H1 (cell line): ENCODE measurements around the gene SNU13. TPM values are rescaled to one million over a fixed set of nuclear protein-coding genes. Genes with fewer than 3 reads are reported as not detected.
A peak's percentile ranks its signal among the peaks of the same experiment; 100 is the strongest.

Experiments
- BCL11A ChIP-seq, 2 experiments: IDR thresholded peaks; one replicate each; pipeline ENCODE4 v1.6.1; 2011; ENCODE audit warnings: low read depth in 2 of 2, low read length in 2 of 2, mild to moderate bottlenecking in 2 of 2
- CBX5 ChIP-seq: fragments of 300-800, 300-1000 bp; sonication (generic); IDR thresholded peaks from 2 replicates; pipeline ENCODE4 v1.7.1; 2016; ENCODE audit warnings: antibody characterized with exemption, low read length, low read depth
- CTBP2 ChIP-seq: IDR thresholded peaks from 2 replicates; pipeline ENCODE4 v1.7.0; 2011; ENCODE audit warnings: borderline replicate concordance, mild to moderate bottlenecking, moderate library complexity, mixed read lengths, low read length; ENCODE audit not compliant: insufficient read depth, insufficient read length
- EGR1 ChIP-seq: IDR thresholded peaks from 2 replicates; pipeline ENCODE4 v1.6.1; 2011; ENCODE audit warnings: low read depth, low read length, borderline replicate concordance
- EP300 ChIP-seq, 2 experiments: IDR thresholded peaks; 1 replicate in 1 of 2; 2 replicates in 1 of 2; pipeline ENCODE4 v1.6.1; 2011 to 2012; ENCODE audit warnings: low read depth in 2 of 2, low read length in 2 of 2, mild to moderate bottlenecking in 2 of 2, borderline replicate concordance in 1 of 2, inconsistent platforms in 1 of 2, moderate library complexity in 1 of 2
- EZH2 ChIP-seq: fragments of 200-600 bp; sonication (generic); IDR thresholded peaks from 2 replicates; pipeline ENCODE4 v1.7.1; 2012; ENCODE audit warnings: low read depth, mild to moderate bottlenecking, moderate library complexity, low read length, inconsistent platforms; ENCODE audit not compliant: severe bottlenecking
- JUN ChIP-seq: IDR thresholded peaks from 2 replicates; pipeline ENCODE4 v1.6.1; 2011; ENCODE audit warnings: low read depth, mild to moderate bottlenecking, improper control_type of control experiment, low read length
- NANOG ChIP-seq: IDR thresholded peaks from 2 replicates; pipeline ENCODE4 v1.6.1; 2011; ENCODE audit warnings: low read length, low read depth, mild to moderate bottlenecking, inconsistent platforms; ENCODE audit not compliant: insufficient read depth, poor library complexity, severe bottlenecking
- NRF1 ChIP-seq: IDR thresholded peaks from 2 replicates; pipeline ENCODE4 v1.6.1; 2011; ENCODE audit warnings: mild to moderate bottlenecking, low read depth, low read length, improper control_type of control experiment
- POLR2AphosphoS5 ChIP-seq: IDR thresholded peaks from 2 replicates; pipeline ENCODE4 v1.6.1; 2011; ENCODE audit warnings: low read depth, low read length
- RAD21 ChIP-seq, 2 experiments: IDR thresholded peaks in 1 of 2; conservative IDR thresholded peaks in 1 of 2; 2 replicates each; pipeline ENCODE4 v1.6.1; 2011; ENCODE audit warnings: low read depth in 2 of 2, low read length in 2 of 2, improper control_type of control experiment in 1 of 2, inconsistent platforms in 1 of 2, mild to moderate bottlenecking in 1 of 2, moderate library complexity in 1 of 2
- RFX5 ChIP-seq: IDR thresholded peaks from 2 replicates; pipeline ENCODE4 v1.6.1; 2011; ENCODE audit warnings: low read depth, low read length, improper control_type of control experiment, borderline replicate concordance
- RNF2 ChIP-seq: fragments of 200-900, 300-1000 bp; sonication (generic); IDR thresholded peaks from 2 replicates; pipeline ENCODE4 v1.7.1; 2016; ENCODE audit warnings: borderline replicate concordance, low read depth, mild to moderate bottlenecking, antibody characterized with exemption, low read length; ENCODE audit not compliant: poor library complexity, severe bottlenecking; ENCODE audit errors: missing control alignments
- SAP30 ChIP-seq: fragments of 300-600 bp; sonication (generic); IDR thresholded peaks from 2 replicates; pipeline ENCODE4 v1.7.1; 2012; ENCODE audit warnings: low read length, moderate library complexity, mild to moderate bottlenecking, inconsistent platforms; ENCODE audit not compliant: insufficient read depth, insufficient replicate concordance
- SIN3A ChIP-seq, 2 experiments: IDR thresholded peaks in 1 of 2; conservative IDR thresholded peaks in 1 of 2; 2 replicates each; pipeline ENCODE4 v1.6.1; 2011 to 2012; ENCODE audit warnings: low read length in 2 of 2, improper control_type of control experiment in 1 of 2, low read depth in 1 of 2, mild to moderate bottlenecking in 1 of 2
- SIX5 ChIP-seq: IDR thresholded peaks from 2 replicates; pipeline ENCODE4 v1.6.1; 2011; ENCODE audit warnings: mild to moderate bottlenecking, low read depth, low read length
- SP2 ChIP-seq: IDR thresholded peaks from 2 replicates; pipeline ENCODE4 v1.6.1; 2012; ENCODE audit warnings: mild to moderate bottlenecking, low read length, inconsistent platforms
- SUZ12 ChIP-seq: fragments of 200-600 bp; sonication (generic); IDR thresholded peaks from 2 replicates; pipeline ENCODE4 v1.6.1; 2012; ENCODE audit warnings: mild to moderate bottlenecking, inconsistent platforms, low read length, moderate library complexity, mixed read lengths
- USF2 ChIP-seq: IDR thresholded peaks from 2 replicates; pipeline ENCODE4 v1.6.1; 2011; ENCODE audit warnings: low read length, improper control_type of control experiment
- polyA plus RNA-seq, 7 experiments: library from polyadenylated mRNA; depleted of rRNA in 3 of 7; stranded (reverse) in 5 of 7; unstranded in 2 of 7; fragments of >200 nt in 5 of 7; fragments of 200-250 nt in 2 of 7; gene quantifications; 1 replicate in 5 of 7; 2 replicates in 1 of 7; 4 replicates in 1 of 7; pipeline versions ENCODE4 v1.2.1 to v1.2.3, GENCODE V29; 2011 to 2013; ENCODE audit warnings: missing spikeins in 2 of 7, mixed read lengths in 2 of 7
- total RNA-seq: library from RNA; stranded (reverse); fragmentation: NEBNext Ultra II Directional; extraction: Animal tissue kit (Norgen Biotek cat#: 25700); gene quantifications from 2 replicates; pipeline ENCODE4 v1.2.1, GENCODE V29; 2021

SNU13 gene
- total and polyA plus RNA-seq, 2 of the 8 experiments (the other 6 are each of a cell fraction or from before 2014, with no cell fraction given) = 241 to 281 TPM

- peak; percentile 34; the same call in 1 of the 2 replicates for TF ChIP-seq EGR1
- TF ChIP-seq RAD21 (IDR thresholded peaks at IDR 0.05 in 1 of 2, conservative IDR thresholded peaks at IDR 0.05 in 1 of 2; ENCODE audit: low read depth in 2 of 2, low read length in 2 of 2) = no peak
- no peak for TF ChIP-seq NRF1
- TF ChIP-seq POLR2AphosphoS5 = peak; percentile 56
- no peak for TF ChIP-seq BCL11A (IDR thresholded peaks at IDR 0.05; ENCODE audit: low read depth in 2 of 2, low read length in 2 of 2)
- no peak for TF ChIP-seq CBX5
- no peak for TF ChIP-seq SAP30
- no peak for TF ChIP-seq JUN
- no peak for TF ChIP-seq SP2
- TF ChIP-seq CTBP2 = no peak
- TF ChIP-seq USF2 = no peak
- peak; percentile 16 for TF ChIP-seq EZH2
- TF ChIP-seq RFX5 = no peak
- TF ChIP-seq NANOG = no peak
- no peak for TF ChIP-seq SIX5
- TF ChIP-seq EP300 (IDR thresholded peaks at IDR 0.05; ENCODE audit: borderline replicate concordance in 1 of 2, low read depth in 2 of 2, low read length in 2 of 2) = peak in 1 of 2 experiments; percentile 72; a peak in 1 of 3 replicates
- no peak for TF ChIP-seq RNF2
- TF ChIP-seq SUZ12 = no peak
- peak in 1 of 2 experiments; percentile 73; a peak in 1 of 4 replicates for TF ChIP-seq SIN3A (conservative IDR thresholded peaks at IDR 0.05 in 1 of 2, IDR thresholded peaks at IDR 0.05 in 1 of 2; ENCODE audit: low read depth in 1 of 2, low read length in 2 of 2)
These were observed at the start of gene SNU13 (continued) for GRCh38 chr22:41688365-41689211.
